DOHH2 (cell line): ENCODE results near the gene BTNL2.

Experiments used
- EZH2phosphoT487 ChIP-seq: fragments of 200-600 bp; sonication (generic); IDR thresholded peaks from 2 replicates; pipeline ENCODE4 v1.6.1; 2017; ENCODE audit warnings: borderline replicate concordance, mild to moderate bottlenecking, antibody characterized with exemption, low read length, moderate library complexity, mixed read lengths
- TF ChIP-seq, protein P1 (sequence below): fragments of 200-600 bp; sonication (generic); IDR thresholded peaks from one replicate; pipeline ENCODE4 v1.5.1; 2014; ENCODE audit warnings: antibody characterized with exemption, mild to moderate bottlenecking, low read depth, low read length; ENCODE audit not compliant: poor library complexity, severe bottlenecking

- TF ChIP-seq, protein P1, sequence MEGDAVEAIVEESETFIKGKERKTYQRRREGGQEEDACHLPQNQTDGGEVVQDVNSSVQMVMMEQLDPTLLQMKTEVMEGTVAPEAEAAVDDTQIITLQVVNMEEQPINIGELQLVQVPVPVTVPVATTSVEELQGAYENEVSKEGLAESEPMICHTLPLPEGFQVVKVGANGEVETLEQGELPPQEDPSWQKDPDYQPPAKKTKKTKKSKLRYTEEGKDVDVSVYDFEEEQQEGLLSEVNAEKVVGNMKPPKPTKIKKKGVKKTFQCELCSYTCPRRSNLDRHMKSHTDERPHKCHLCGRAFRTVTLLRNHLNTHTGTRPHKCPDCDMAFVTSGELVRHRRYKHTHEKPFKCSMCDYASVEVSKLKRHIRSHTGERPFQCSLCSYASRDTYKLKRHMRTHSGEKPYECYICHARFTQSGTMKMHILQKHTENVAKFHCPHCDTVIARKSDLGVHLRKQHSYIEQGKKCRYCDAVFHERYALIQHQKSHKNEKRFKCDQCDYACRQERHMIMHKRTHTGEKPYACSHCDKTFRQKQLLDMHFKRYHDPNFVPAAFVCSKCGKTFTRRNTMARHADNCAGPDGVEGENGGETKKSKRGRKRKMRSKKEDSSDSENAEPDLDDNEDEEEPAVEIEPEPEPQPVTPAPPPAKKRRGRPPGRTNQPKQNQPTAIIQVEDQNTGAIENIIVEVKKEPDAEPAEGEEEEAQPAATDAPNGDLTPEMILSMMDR, result no peak
- no peak for TF ChIP-seq EZH2phosphoT487
Measured at GRCh38 chr6:32371803-32372202, 35.2 kb downstream of the BTNL2 start, which contains the start of gene TSBP1.
